NCI-H2227 treated with DMSO at 0.1 percent for 48 hours (cell line): ENCODE measurements around the gene EIF5A.

Source experiments
- DNase-seq: peaks from one replicate; lab custom pipeline; 2025; lab: John Stamatoyannopoulos, UW

The EIF5A gene

DNA sequence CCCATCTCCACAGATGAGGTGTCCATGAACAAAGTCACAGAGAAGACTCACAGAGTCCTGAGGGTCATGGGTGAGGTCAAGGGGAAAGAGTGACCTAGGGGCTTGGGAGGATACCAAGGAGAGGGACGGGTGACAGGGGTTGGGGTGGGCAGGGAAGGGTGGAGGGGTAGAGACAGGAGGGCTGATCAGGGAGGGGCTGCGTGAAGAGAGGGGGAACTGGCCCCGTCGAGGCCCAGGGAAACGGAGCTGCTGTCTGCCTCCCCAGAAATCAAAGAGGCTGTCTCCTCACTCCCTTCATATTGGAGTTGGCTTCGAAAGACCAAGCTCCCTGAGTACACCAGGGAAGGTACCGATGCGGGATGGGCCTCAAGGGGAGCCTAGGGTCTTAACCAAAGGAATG is 48.1 kb downstream of the EIF5A start:
- DNase-seq, result no peak

DNA sequence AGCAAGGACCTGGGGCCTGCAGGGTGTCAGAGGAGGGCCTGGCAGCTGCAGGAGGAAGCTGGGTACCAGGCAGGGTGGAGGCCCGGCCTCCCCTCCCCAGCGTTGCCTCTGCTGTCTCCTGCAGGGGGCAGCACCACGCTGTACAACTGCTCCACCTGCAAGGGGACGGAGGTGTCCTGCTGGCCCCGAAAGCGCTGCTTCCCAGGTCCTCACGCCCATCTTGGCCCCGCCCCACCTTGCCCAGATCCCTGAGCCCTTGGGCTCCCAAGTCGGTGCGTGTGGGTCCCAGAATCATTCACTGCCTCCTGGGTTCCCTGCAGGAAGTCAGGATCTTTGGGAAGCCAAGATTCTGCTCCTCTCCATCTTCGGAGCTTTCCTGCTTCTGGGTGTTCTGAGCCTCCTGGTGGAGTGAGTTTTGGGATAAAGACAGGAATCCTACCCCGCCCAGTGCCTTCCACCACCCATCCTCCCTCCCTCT is 48.7 kb downstream of the EIF5A start:
- DNase-seq, result no peak

- DNase-seq, result no peak
Observed at GRCh38 chr17:7356756-7357155, 49.3 kb downstream of the EIF5A start.

DNA sequence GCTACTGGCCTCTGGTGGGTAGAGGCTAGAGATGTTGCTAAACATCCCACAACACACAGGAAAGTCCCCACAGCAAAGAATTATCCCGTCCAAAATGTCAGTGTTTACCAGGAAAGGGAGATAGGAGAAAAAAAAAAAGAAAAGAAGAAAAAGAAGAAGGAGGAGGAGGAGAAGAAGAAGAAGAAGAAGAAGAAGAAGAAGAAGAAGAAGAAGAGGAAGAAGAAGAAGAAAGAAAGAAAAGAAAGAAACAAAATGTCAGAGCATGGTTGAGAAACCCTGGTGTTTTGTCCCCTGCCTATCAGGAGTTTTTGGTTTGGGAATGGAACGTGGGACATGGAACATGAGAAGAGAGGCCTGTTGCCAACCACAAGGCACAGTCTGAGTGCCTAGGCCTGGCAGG is 50.0 kb downstream of the EIF5A start:
- DNase-seq, result no peak

DNA sequence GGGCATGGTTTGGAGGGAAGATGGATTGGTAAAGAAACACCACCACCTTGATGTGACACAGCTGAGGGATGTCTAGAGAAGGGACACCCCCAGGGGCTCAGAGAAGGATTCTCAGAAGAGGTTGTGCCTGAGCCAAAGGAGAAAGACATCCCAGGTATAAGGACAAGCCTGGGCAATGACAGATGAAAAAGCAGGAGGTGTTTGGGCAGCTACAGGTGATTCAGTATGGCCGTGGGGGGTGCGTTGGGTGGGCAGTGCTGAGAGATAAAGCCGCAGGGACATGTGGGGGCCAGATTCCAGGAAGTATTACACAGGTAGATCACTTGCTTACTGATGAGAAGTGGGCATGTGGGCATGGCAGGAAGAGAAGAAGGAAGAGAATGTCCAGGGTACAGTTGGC is 54.5 kb downstream of the EIF5A start:
- DNase-seq, result no peak
